ENCODE data around the gene MAP3K2.
A peak's percentile ranks its signal among the peaks of the same experiment; 100 is the strongest.
"Not testable (repeated sequence)": the region's sequence is repeated elsewhere in the genome, so short reads cannot be mapped to it uniquely, and the experiment has no call there.

Gene MAP3K2

DNA sequence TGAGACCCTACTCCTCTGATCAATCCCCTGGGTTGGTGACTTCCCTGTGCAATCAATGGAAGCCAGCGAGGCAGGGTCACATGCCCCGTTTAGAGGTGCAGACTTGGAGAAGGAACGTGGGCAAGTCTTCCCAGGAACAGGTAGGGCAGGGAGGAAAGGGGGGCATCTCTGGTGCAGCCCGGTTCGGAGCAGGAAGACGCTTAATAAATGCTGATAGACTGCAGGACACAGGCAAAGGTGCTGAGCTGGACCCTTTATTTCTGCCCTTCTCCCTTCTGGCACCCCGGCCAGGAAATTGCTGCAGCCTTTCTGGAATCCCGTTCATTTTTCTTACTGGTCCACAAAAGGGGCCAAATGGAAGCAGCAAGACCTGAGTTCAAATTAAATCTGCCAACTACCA, 29.6 kb upstream of the MAP3K2 start:
- in situ Hi-C loops (cut with HindIII; ENCODE audit: low pct_unique_long_range_greater_than_20kb, low sequenced_read_pairs) = no loop called here
- DNase-seq (ENCODE audit: low read depth in 1 of 2, low spot score in 1 of 2) = no peak
- TF ChIP-seq JUND (IDR thresholded peaks at IDR 0.05; ENCODE audit: low read depth) = no peak

DNA sequence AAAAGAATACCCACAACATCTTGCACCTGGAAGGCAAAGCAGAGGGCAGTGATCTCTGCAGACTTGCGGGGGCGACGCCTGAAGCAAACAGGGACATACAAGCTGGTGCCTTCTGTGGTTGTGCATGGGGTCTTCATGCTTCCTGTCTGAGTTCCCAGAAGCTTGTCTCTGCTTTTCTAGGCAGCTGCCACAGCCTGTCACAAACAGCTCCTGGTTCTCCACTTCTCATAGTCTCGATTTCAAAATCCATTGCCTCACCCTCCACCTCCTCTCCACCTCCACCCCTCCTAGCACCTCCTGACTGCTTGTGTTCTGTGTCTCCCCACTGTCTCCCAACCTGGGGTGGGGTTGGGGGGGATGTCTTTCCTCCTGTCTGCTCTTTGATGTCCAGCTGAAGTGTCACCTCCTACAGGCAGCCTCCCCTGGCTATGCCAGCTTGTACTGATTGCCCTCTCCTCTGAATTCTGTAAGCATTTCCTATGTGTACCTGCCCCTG, 28.8 kb upstream of the MAP3K2 start:
- TF ChIP-seq JUND (IDR thresholded peaks at IDR 0.05; ENCODE audit: low read depth) = no peak
- DNase-seq (ENCODE audit: low read depth in 1 of 2, low spot score in 1 of 2) = no peak
- in situ Hi-C loops (cut with HindIII; ENCODE audit: low pct_unique_long_range_greater_than_20kb, low sequenced_read_pairs) = no loop called here

DNA sequence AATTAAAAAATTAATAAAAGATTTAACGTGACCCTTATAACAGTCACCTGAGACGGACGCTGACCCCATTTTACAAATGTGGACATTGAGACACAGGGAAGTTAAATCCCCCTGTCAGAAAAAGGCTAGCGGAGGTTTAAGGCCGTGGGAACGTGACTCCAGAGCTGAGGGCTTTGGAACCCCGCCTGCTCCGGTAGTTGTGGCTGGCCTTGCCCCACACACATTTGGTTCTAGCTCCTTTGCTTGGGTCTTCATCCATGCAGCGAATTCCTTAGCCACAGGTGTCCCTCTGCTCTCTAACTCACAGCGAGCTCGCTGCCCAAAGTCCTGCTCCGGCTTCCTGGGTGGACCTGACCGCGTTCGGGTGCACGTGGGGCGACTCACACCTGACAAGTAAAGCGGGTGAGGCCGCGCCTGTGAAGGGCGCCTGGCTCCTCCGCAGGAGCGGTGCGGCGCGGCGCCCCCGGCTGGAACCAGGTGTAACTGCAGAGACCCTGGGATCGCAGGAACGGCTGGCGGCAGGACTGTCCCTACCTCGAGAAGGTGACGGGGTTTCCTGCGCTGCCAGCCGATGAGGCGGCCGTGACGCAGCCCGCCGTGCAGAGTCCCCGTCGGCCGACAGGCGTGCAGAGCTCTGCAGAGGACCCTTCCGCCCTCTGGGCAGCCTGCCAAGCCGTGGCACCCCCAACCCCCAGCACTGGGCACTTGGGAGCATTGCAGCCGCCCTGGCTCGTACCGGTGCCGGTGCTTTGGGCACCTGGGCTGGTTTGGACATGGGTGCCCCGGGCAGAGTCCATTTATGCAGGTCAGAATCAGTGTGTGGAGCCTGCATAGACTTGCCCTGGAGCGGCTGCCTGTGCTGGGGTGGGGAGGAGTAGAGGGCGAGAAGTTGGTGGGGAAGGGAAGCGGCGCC, 28.1 kb upstream of the MAP3K2 start:
- DNase-seq (ENCODE audit: low read depth in 1 of 2, low spot score in 1 of 2) = peak; percentile 44 to 70
- no peak for TF ChIP-seq JUND (IDR thresholded peaks at IDR 0.05; ENCODE audit: low read depth)
- in situ Hi-C loops (cut with HindIII; ENCODE audit: low pct_unique_long_range_greater_than_20kb, low sequenced_read_pairs) = no loop called here

GRCh38 chr2:127414638-127415592, 27.1 kb upstream of the MAP3K2 start:
- in situ Hi-C loops (cut with HindIII; ENCODE audit: low pct_unique_long_range_greater_than_20kb, low sequenced_read_pairs) = no loop called here
- DNase-seq (ENCODE audit: low read depth in 1 of 2, low spot score in 1 of 2) = no peak
- TF ChIP-seq JUND (IDR thresholded peaks at IDR 0.05; ENCODE audit: low read depth) = no peak

- in situ Hi-C loops (cut with HindIII; ENCODE audit: low pct_unique_long_range_greater_than_20kb, low sequenced_read_pairs) = no loop called here
- DNase-seq (ENCODE audit: low read depth in 1 of 2, low spot score in 1 of 2) = no peak
- no peak for TF ChIP-seq JUND (IDR thresholded peaks at IDR 0.05; ENCODE audit: low read depth)
Observed at GRCh38 chr2:127413782-127414637, 26.2 kb upstream of the MAP3K2 start.

- in situ Hi-C loops (cut with HindIII; ENCODE audit: low pct_unique_long_range_greater_than_20kb, low sequenced_read_pairs) = no loop called here
- TF ChIP-seq JUND (IDR thresholded peaks at IDR 0.05; ENCODE audit: low read depth) = no peak
- no peak for DNase-seq (ENCODE audit: low read depth in 1 of 2, low spot score in 1 of 2)
Observed at GRCh38 chr2:127413200-127413599, 25.4 kb upstream of the MAP3K2 start.

GRCh38 chr2:127411653-127412369, 24.0 kb upstream of the MAP3K2 start:
- no peak for DNase-seq (ENCODE audit: low read depth in 1 of 2, low spot score in 1 of 2)
- TF ChIP-seq JUND (IDR thresholded peaks at IDR 0.05; ENCODE audit: low read depth) = no peak
- in situ Hi-C loops (cut with HindIII; ENCODE audit: low pct_unique_long_range_greater_than_20kb, low sequenced_read_pairs) = no loop called here

DNA sequence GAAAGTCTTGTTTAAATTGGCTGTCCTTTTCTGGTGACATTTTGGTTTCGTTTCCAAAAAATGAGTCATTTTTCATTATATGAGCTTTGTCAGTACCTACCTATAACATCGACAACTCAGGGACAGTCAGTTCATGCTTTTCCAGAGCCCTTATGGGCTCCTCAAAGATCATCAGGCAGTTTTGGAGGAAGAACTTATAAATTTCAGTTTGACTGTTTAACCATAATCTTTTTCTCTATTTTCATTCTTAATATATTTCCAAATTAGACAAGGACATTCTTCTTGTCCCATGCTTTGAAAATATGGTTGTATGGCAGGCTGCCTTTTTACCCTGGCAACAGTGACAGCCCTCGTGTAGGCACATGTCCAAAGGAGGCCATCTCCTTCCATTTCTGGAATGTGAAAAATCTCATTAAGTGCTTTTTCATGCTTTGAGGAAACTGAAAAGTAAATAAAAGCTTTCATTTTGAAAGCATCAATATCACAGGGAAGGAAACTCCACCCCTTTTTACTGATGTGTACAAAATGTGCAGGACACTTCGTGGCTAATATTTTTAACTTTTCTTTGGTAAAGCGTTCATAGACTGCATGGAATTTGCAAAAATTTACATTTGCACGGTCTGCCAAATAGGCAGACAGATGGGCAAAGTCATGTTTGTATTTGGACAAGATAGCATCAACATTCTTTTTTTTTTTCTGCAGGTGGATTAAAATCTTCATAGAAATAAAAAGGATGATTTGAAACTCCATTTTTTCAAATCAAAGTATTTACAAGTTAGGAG, 23.3 kb upstream of the MAP3K2 start:
- in situ Hi-C loops (cut with HindIII; ENCODE audit: low pct_unique_long_range_greater_than_20kb, low sequenced_read_pairs) = no loop called here
- no peak for TF ChIP-seq JUND (IDR thresholded peaks at IDR 0.05; ENCODE audit: low read depth)
- peak in 1 of 2 experiments; percentile 73 for DNase-seq (ENCODE audit: low read depth in 1 of 2, low spot score in 1 of 2)

- DNase-seq (ENCODE audit: low read depth in 1 of 2, low spot score in 1 of 2); in situ Hi-C loops (cut with HindIII; ENCODE audit: low pct_unique_long_range_greater_than_20kb, low sequenced_read_pairs): not testable (repeated sequence)
Observed at GRCh38 chr2:127409716-127410115, 21.9 kb upstream of the MAP3K2 start.

DNA sequence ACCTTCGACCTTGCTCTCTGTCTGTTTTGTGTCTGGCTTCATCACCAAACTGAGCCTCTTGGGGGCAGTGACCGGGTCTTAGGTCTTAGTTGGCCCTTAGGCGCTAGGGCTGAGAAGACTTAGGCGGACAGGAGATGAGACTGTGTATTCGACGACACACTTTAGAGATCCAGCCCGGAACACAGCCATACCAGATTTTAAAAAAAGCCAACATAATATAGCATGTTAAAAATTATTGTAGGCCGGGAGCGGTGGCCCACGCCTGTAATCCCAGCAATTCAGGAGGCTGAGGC, 21.0 kb upstream of the MAP3K2 start:
- in situ Hi-C loops (cut with HindIII; ENCODE audit: low pct_unique_long_range_greater_than_20kb, low sequenced_read_pairs) = no loop called here
- no peak for TF ChIP-seq JUND (IDR thresholded peaks at IDR 0.05; ENCODE audit: low read depth)
- no peak for DNase-seq (ENCODE audit: low read depth in 1 of 2, low spot score in 1 of 2)

All from T47D (cell line).